Mucosa of stomach (tissue), 1 donor: Measurements from ENCODE around the gene PWWP2A.
"Not testable (repeated sequence)": the region's sequence is repeated elsewhere in the genome, so short reads cannot be mapped to it uniquely, and the experiment has no call there.

ENCODE experiments used
- H3K27me3 ChIP-seq: one replicate; pipeline ENCODE4 v1.7.0; 2013; ENCODE audit warnings: mild to moderate bottlenecking, low read length; ENCODE audit not compliant: control insufficient read depth, insufficient read depth
- H3K36me3 ChIP-seq: one replicate; pipeline ENCODE4 v1.7.0; 2013; ENCODE audit warnings: low read length; ENCODE audit not compliant: control insufficient read depth, insufficient read depth
- H3K4me1 ChIP-seq: one replicate; pipeline ENCODE4 v1.7.0; 2013; ENCODE audit warnings: mild to moderate bottlenecking, low read length; ENCODE audit not compliant: control insufficient read depth, insufficient read depth
- H3K4me3 ChIP-seq: one replicate; pipeline ENCODE4 v1.7.0; 2013; ENCODE audit warnings: low read length
- H3K9ac ChIP-seq: one replicate; pipeline ENCODE4 v1.7.0; 2013; ENCODE audit warnings: mild to moderate bottlenecking, low read length, moderate library complexity
- H3K9me3 ChIP-seq: one replicate; pipeline ENCODE4 v1.7.0; 2013; ENCODE audit warnings: mild to moderate bottlenecking, low read length, moderate library complexity; ENCODE audit not compliant: control insufficient read depth
- donor health status: Pancreatic carcinoma.

PWWP2A gene, protein sequence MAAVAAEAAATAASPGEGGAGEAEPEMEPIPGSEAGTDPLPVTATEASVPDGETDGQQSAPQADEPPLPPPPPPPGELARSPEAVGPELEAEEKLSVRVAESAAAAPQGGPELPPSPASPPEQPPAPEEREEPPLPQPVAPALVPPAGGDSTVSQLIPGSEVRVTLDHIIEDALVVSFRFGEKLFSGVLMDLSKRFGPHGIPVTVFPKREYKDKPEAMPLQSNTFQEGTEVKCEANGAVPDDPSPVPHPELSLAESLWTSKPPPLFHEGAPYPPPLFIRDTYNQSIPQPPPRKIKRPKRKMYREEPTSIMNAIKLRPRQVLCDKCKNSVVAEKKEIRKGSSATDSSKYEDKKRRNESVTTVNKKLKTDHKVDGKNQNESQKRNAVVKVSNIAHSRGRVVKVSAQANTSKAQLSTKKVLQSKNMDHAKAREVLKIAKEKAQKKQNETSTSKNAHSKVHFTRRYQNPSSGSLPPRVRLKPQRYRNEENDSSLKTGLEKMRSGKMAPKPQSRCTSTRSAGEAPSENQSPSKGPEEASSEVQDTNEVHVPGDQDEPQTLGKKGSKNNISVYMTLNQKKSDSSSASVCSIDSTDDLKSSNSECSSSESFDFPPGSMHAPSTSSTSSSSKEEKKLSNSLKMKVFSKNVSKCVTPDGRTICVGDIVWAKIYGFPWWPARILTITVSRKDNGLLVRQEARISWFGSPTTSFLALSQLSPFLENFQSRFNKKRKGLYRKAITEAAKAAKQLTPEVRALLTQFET

DNA sequence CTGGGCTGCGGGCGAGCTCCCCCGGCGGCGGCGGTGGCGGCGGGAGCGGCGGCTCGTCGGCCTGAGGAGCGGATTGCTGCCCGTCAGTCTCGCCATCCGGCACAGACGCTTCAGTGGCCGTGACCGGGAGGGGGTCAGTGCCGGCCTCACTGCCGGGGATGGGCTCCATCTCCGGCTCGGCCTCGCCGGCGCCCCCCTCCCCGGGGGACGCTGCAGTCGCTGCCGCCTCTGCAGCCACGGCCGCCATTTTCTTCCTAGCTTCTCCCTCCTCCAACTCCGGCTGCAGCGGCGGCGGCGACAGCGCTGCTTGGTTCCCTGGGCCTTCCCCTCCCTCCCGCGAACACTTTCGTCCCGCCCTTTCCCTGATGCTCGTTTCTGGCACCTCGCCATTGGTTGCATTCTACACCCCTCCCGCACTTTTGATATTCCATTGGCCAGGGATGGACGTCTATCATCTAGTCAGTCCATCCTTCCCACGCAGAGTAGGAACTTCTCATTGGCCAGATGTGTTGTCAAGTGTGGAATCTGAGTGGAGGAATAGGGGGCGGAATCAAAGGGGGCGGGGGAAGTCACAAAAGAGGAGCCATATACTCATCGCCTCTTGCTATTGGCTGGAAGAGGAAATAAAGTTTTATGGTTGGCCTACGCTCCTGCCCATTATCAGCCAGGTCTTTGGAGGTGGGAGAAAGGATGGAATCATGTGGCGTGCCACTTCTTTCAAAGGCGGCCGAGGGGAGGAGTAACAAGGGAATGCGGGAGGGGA is at the start of gene PWWP2A:
Gene PWWP2A, minus strand, starts transcription at position 309 of the 763 bp plus-strand sequence. Its CDS starts 62 bp downstream, at position 247.
- Histone ChIP-seq H3K9ac (peak within 1 kb of the TSS; percentile 91), H3K4me1 (peaks cover 3% of the 10 kb centered on the region), H3K36me3 (no peaks in the 10 kb centered on the region), H3K9me3 (no peaks in the 10 kb centered on the region), H3K27me3 (peaks cover 3% of the 10 kb centered on the region), H3K4me3 (peak within 1 kb of the TSS; percentile 60)

DNA sequence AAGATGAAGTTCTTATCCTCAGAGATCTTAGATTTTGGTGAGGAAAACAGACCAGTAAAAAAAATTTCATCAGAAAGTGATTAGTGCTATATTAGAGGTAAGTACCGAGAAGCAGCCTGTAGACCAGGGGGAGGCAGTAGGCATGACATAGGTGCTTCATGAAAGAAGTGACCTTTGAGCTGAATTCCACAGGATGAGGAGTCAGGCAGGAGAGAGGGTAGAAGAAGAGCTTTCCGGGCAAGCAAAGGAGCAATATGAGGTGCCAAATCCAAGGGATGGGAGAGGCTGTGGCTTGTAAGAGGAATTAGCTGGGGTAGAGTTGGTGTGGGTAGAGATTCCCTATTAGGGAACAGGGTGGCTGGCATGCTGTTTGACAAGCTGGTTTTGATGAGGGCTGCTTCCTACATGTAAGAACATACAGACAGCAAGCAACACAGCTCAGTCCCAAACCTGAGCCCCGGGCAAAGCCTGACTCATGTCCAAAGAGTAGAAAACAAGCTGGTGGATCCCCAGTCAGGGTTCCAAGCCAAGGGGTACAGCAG is 48.4 kb upstream of the PWWP2A start:
- no peaks in the 10 kb centered on the region for H3K36me3 ChIP-seq
- H3K4me1 ChIP-seq = peaks cover 15% of the 10 kb centered on the region
- H3K27me3 ChIP-seq = peaks cover 39% of the 10 kb centered on the region
- no peak overlapping the region for H3K4me3 ChIP-seq
- H3K9me3 ChIP-seq = no peaks in the 10 kb centered on the region
- no peak overlapping the region for H3K9ac ChIP-seq

DNA sequence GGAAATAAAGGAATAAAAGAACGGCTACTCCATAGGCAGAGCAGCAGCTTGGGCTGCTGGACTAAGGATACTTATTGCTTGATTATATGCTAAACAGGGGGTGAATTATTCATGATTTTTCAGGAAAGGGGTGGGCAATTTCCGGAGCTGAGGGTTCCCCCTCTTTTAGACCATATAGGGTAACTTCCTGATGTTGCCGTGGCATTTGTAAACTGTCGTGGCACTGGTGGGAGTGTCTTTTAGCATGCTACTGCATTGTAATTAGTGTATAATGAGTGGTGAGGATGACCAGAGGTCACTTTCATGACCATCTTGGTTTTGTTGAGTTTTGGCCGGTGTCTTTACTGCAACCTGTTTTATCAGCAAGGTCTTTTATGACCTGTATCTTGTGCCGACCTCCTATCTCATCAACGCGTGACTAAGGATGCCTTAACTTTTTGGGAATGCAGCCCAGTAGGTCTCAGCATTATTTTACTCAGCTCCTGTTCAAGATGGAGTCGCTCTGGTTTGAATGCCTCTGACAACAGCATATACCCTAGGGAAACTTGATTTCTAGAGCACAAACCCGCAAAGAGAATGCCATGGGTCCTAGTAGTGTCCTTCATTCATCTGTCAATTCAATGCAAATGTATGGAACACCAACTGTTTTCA is 47.8 kb upstream of the PWWP2A start:
- peaks cover 15% of the 10 kb centered on the region for H3K4me1 ChIP-seq
- H3K4me3 ChIP-seq = no peak overlapping the region
- H3K27me3 ChIP-seq = peaks cover 39% of the 10 kb centered on the region
- H3K9me3 ChIP-seq = no peaks in the 10 kb centered on the region
- no peak overlapping the region for H3K9ac ChIP-seq
- no peaks in the 10 kb centered on the region for H3K36me3 ChIP-seq

DNA sequence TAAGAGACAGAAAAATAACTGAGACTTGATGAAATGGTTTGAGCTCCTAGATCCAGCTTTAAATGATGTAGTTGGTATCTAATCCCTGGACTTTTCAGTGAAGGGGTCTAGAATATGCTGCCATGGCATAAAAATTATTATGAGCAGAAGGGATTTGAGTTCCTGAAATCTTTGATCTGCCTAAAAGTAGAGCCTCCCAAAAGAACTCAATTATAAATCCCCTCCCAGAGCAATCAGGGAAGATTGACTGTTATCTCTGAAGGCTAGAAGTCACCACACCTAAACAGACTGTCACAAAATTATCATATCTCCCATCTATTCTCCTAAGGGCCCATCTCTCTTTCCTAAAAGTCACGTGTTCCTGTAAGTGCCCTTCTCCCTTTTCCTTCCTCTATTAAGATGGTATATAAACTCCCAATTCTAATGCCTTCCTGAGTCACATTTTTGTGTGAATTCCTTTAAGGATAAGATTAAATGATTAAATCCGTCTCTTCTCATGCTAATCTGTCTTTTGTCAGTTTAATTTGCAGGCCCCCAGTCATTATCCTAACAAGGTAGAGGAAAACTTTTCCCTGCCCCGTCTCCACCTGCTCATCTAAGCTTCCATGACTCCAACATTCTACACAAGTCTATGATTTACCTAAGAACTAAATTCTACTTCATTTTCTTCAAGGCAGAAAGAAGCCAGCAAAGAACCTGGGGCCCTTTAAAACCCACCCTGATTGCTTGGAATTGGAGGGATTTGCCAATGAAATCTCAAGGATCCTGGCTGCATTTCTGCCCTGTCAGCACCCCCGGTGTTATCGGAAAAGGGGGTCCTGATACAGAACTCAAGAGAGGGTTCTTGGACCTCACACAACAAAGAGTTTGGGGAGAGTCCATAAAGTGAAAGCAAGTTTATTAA is 47.1 kb upstream of the PWWP2A start:
- H3K4me1 ChIP-seq = peaks cover 15% of the 10 kb centered on the region
- H3K9ac ChIP-seq = no peak overlapping the region
- peaks cover 39% of the 10 kb centered on the region for H3K27me3 ChIP-seq
- no peaks in the 10 kb centered on the region for H3K9me3 ChIP-seq
- no peaks in the 10 kb centered on the region for H3K36me3 ChIP-seq
- no peak overlapping the region for H3K4me3 ChIP-seq

DNA sequence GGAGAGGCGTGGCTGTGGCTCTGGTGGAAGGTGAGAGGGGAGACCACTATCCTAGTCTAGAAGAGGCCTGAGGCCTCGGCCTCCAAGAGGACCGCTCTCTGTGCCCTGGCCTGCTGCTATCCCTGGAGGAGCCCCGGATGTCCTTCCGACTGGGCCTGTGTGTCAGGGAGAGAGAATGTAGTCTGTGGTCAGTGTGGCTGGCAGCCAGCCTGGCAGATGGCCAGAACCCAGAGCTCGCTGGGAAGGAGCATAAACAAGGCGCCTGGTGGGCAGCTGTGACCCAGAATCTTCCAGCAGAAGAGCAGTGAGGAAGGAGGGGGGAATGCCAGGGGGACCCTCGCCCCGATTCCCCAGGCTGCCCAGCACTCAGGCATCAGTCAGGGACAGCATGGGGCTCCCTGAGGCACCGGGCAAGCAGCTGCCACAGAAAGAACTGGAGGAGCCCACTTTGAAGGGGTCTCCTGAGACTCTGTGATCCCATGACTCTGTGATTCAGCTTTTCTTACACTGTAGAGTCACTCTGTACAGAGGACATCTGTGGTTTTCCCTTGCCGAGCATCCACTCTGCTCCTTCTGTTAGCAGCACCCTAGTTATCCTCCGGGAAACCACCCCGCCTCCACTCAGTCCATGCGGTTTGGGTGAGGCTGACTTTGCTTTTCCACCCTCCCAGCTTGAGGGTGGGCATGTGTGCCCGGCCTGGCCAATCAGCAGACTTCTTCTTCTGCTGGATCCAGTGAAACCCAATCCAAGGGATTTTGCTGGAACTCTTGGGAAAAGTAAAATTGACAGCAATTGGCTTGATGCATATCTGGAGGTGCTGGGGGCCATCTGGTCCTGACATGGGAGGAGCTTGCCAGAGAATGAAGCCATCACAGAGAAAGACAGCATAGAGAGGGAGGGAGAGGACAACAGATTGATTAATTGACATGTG is 46.2 kb upstream of the PWWP2A start:
- Histone ChIP-seq H3K4me3 (no peak overlapping the region), H3K36me3 (no peaks in the 10 kb centered on the region), H3K4me1 (peaks cover 19% of the 10 kb centered on the region), H3K9me3 (no peaks in the 10 kb centered on the region), H3K9ac (no peak overlapping the region), H3K27me3 (peaks cover 44% of the 10 kb centered on the region)

DNA sequence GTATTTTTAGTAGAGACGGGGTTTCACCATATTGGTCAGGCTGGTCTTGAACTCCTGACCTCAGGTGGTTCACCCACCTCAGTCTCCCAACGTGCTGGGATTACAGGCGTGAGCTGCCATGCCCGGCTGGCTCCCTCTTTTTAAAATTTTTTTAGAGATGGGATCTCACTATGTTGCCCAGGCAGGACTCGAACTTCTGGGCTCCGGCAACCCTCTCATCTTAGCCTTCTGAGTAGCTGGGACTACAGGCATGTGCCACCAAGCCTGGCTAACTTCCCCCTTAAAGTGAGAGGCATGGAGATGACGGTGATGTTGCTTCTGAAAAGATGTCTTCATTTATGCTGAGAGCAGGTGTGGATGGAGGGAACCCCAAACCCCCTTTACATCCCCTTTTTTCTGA is 43.7 kb upstream of the PWWP2A start:
- Histone ChIP-seq H3K36me3 (no peaks in the 10 kb centered on the region), H3K4me3 (no peak overlapping the region), H3K9me3 (no peaks in the 10 kb centered on the region), H3K9ac (no peak overlapping the region), H3K4me1 (peaks cover 26% of the 10 kb centered on the region), H3K27me3 (peaks cover 43% of the 10 kb centered on the region)

DNA sequence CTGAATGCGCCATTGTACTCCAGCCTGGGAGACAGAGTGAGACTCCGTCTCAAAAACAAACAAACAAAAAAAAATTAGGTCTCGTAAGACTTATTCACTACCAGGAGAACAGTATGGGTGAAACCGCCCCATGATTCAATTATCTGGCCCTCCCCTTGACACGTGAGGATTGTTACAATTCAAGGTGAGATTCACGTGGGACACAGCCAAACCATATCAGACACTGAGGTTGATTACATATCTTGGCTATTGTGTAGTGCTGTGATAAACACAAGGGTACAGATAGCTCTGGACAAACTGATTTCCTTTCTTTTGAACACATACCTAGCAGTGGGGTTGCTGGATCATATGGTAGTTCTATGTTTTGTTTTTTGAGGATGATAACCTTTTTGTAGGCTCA is 42.4 kb upstream of the PWWP2A start:
- H3K9ac ChIP-seq = no peak overlapping the region
- H3K36me3 ChIP-seq = no peaks in the 10 kb centered on the region
- H3K4me1 ChIP-seq = peaks cover 26% of the 10 kb centered on the region
- H3K9me3 ChIP-seq = no peaks in the 10 kb centered on the region
- no peak overlapping the region for H3K4me3 ChIP-seq
- peaks cover 36% of the 10 kb centered on the region for H3K27me3 ChIP-seq

DNA sequence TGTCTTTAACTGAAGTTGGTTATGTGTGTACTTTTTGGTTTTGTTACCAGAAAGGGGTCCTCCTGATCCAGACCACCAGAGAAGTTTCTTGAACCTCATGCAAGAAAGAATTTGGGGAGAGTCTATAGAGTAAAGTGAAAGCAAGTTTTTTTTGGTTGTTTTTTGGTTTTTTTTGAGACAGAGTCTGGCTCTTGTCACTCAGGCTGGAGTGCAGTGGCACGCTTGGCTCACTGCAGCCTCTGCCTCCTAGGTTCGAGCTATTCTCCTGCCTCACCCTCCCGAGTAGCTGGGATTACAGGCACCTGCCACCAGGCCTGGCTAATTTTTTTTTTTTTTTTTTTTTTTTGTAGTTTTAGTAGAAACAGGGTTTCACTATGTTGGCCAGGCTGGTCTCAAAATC is 41.6 kb upstream of the PWWP2A start:
- Histone ChIP-seq H3K27me3 (peaks cover 28% of the 10 kb centered on the region), H3K4me1 (peaks cover 23% of the 10 kb centered on the region)
- H3K4me3 ChIP-seq, H3K9me3 ChIP-seq, H3K9ac ChIP-seq, H3K36me3 ChIP-seq: not testable (repeated sequence)

DNA sequence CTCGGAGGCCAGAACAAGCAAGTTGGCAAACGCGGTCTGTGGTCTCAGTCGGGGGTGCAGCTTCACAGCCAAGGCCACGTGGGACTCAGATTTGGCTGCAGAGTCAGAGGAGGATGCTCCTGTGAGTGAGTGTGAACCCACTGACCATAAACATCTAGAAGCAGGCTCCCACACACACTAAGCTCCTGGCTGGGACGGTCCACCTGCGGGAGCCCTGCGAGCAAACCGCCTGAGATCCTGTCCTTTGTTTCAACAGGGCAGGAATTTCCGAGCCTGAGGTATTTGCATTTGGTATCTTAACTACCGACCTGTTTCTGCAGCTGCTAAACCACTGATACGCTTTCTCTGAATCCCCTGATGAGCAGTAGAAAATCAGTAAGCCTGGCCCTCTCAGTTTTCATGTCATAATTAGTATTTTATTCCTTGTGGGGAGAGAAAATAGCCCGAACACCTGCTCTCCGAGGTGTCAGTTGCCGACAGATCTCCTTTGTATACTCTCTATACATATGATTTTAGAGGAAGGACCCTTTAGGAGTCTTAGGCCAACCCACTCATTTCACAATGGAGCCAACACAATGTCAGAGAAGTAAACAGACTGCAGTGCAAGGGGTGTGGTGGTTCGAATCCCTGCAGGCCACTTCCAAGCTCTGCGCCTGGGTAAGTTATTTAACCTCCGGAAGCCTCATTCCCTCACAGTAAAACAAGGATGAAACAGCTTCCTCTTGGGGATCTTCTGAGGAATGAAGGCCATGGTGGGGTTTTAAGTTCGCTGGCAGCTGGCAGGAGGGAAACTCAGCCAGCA is 40.9 kb upstream of the PWWP2A start:
- no peak overlapping the region for H3K9ac ChIP-seq
- H3K9me3 ChIP-seq = no peaks in the 10 kb centered on the region

More for the DNA sequence above, 40.9 kb upstream of the PWWP2A start:
- H3K36me3 ChIP-seq = no peaks in the 10 kb centered on the region
- no peak overlapping the region for H3K4me3 ChIP-seq
- peaks cover 17% of the 10 kb centered on the region for H3K4me1 ChIP-seq
- H3K27me3 ChIP-seq = peaks cover 25% of the 10 kb centered on the region
